Measurements from ENCODE around the gene GGACT. TPM values are rescaled to one million over a fixed set of nuclear protein-coding genes. Genes with fewer than 3 reads are reported as not detected.

Gene GGACT
- total and polyA plus RNA-seq, 5 donors from 2014 or later, result 8.3 to 15.1 (median 9.3) TPM

Other genes starting within 250 kb of the GGACT start
- gene TMTC4, start 86.0 kb upstream of the GGACT start, total RNA-seq, result 10.5 TPM
- 1 to 10 TPM; 2.5 to 5.5 (median 4.8) TPM for gene TMTC4, start 86.0 kb upstream of the GGACT start, polyA plus RNA-seq

Measured in CD4-positive, CD25-positive, alpha-beta regulatory T cell (primary cell).